ENCODE measurements around the gene WDR72.
"Not testable (repeated sequence)": the region's sequence is repeated elsewhere in the genome, so short reads cannot be mapped to it uniquely, and the experiment has no call there.

WDR72 gene

DNA sequence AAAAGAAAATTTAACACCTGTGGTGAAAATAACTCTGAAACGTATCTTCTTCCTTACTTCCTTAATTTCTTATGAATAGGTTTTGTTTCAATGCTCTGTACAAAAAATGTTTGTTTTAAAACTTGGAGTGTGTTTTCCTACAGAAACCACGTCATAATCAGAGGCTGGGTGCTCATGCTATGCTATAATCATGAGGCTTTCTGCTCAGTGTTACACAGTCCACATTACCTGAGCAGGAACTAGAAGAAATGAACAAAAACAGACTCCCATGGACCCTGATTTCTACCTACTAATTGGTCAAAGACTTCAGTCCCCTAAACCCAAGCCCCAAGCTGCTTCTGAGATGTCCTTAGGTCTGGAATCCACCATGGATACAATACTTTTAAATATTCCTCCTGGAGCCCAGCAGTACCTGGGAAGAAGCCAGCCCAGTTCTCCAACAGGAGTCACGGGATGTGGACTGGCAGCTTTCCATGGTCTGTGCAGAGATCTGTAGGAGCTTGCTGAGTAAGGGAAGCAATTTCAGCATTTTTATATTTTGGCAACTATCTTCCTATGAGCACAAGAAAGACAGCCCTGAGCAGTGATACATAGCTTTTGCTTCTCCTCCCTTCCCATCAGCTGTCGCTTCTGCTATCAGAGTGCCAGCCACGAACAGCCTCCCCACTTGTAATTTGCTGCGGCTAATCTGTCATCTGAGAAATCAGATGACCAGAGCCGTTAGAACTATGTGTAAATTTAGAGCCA is 65.6 kb downstream of the WDR72 start:
- CTCF ChIA-PET: no interaction called here
- DNase-seq (ENCODE audit: extremely low spot score): no peak
- no peak for TF ChIP-seq ELF4 (IDR thresholded peaks at IDR 0.05)
- TF ChIP-seq, protein P1, sequence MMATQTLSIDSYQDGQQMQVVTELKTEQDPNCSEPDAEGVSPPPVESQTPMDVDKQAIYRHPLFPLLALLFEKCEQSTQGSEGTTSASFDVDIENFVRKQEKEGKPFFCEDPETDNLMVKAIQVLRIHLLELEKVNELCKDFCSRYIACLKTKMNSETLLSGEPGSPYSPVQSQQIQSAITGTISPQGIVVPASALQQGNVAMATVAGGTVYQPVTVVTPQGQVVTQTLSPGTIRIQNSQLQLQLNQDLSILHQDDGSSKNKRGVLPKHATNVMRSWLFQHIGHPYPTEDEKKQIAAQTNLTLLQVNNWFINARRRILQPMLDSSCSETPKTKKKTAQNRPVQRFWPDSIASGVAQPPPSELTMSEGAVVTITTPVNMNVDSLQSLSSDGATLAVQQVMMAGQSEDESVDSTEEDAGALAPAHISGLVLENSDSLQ (IDR thresholded peaks at IDR 0.05): no peak
- TF ChIP-seq L3MBTL2 (conservative IDR thresholded peaks at IDR 0.05): no peak
- TF ChIP-seq FOXA1 (IDR thresholded peaks at IDR 0.05): no peak
- no peak for TF ChIP-seq NFRKB (IDR thresholded peaks at IDR 0.05)
- no peak for TF ChIP-seq FOXK2 (IDR thresholded peaks at IDR 0.05)
- no peak for TF ChIP-seq ARNT (IDR thresholded peaks at IDR 0.05)
- TF ChIP-seq HDGF (IDR thresholded peaks at IDR 0.05; ENCODE audit: borderline replicate concordance): no peak
- no peak for TF ChIP-seq FOXM1 (IDR thresholded peaks at IDR 0.05; ENCODE audit: borderline replicate concordance)
- TF ChIP-seq BHLHE40 (IDR thresholded peaks at IDR 0.05; ENCODE audit: borderline replicate concordance): no peak
- TF ChIP-seq LEF1 (IDR thresholded peaks at IDR 0.05; ENCODE audit: borderline replicate concordance): no peak
- TF ChIP-seq ZNF384 (IDR thresholded peaks at IDR 0.05): no peak
- TF ChIP-seq SP1 (IDR thresholded peaks at IDR 0.05): no peak
- no peak for TF ChIP-seq CTBP1 (IDR thresholded peaks at IDR 0.05; ENCODE audit: borderline replicate concordance)
- no peak for TF ChIP-seq TARDBP (IDR thresholded peaks at IDR 0.05)
- no peak for TF ChIP-seq SUZ12 (IDR thresholded peaks at IDR 0.05)
- POLR2A ChIA-PET: no interaction called here

DNA sequence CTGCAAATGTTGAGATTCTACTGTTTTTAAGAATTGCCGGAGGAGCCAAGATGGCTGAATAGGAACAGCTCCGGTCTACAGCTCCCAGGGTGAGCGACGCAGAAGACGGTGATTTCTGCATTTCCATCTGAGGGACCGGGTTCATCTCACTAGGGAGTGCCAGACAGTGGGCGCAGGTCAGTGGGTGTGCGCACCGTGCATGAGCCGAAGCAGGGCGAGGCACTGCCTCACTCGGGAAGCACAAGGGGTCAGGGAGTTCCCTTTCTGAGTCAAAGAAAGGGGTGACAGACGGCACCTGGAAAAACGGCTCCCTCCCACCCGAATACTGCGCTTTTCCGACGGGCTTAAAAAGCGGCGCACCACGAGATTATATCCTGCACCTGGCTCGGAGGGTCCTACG is 75.3 kb downstream of the WDR72 start:
- CTCF ChIA-PET, POLR2A ChIA-PET: not testable (repeated sequence)

DNA sequence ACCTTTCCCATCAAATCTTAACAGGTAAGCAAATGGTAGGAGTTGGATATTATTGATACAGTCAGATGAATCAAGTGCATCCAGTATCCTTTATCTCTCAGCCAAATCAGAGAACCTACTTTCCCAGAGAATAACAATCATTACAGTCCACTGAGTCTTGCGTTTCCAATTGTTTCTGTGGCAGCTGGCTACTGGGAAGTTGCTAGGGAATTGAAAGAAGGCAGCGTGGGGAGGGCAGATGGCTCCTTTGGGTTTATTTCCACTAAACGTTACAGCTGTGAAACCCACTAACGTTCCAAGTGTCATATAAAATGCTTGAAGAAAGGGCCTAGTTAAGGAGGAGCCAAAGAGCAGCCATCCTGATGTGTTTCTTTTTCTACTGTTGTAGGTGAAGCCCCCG is 78.4 kb downstream of the WDR72 start:
- ChIA-PET CTCF (no interaction called here), POLR2A (no interaction called here)
- TF ChIP-seq HDGF (IDR thresholded peaks at IDR 0.05; ENCODE audit: borderline replicate concordance): no peak
- TF ChIP-seq ELF4 (IDR thresholded peaks at IDR 0.05): no peak
- TF ChIP-seq NFRKB (IDR thresholded peaks at IDR 0.05): no peak
- no peak for TF ChIP-seq TARDBP (IDR thresholded peaks at IDR 0.05)
- TF ChIP-seq FOXK2 (IDR thresholded peaks at IDR 0.05): no peak
- TF ChIP-seq ARNT (IDR thresholded peaks at IDR 0.05): no peak
- TF ChIP-seq LEF1 (IDR thresholded peaks at IDR 0.05; ENCODE audit: borderline replicate concordance): no peak
- no peak for TF ChIP-seq FOXM1 (IDR thresholded peaks at IDR 0.05; ENCODE audit: borderline replicate concordance)
- no peak for TF ChIP-seq SUZ12 (IDR thresholded peaks at IDR 0.05)
- TF ChIP-seq ZNF384 (IDR thresholded peaks at IDR 0.05): no peak
- TF ChIP-seq CTBP1 (IDR thresholded peaks at IDR 0.05; ENCODE audit: borderline replicate concordance): no peak
- TF ChIP-seq FOXA1 (IDR thresholded peaks at IDR 0.05): no peak
- TF ChIP-seq, protein P1 (IDR thresholded peaks at IDR 0.05): no peak
- no peak for DNase-seq (ENCODE audit: extremely low spot score)

More for the DNA sequence above, 75.3 kb downstream of the WDR72 start:
- not testable (repeated sequence) for DNase-seq (ENCODE audit: extremely low spot score)

DNA sequence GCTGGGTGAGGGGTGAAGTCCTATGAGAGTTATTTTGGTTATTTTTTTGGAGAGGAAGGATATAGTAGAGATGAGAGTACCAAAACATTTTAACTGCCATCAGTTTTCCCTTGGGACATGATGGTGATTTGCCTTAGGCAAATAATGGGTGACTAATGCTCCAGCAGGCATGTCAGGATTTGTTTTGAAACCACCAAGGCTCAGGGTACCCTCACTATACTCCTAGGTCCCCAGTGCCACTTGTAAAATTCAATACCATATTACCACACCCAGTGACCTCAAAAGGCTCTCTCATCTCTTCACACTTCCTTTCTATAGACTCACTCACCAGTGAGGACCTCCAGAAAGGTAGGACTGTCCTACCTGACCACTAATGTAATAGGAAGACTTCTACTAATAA is 83.6 kb downstream of the WDR72 start:
- TF ChIP-seq, protein P1 (IDR thresholded peaks at IDR 0.05): no peak
- TF ChIP-seq CTBP1 (IDR thresholded peaks at IDR 0.05; ENCODE audit: borderline replicate concordance): no peak
- TF ChIP-seq HDGF (IDR thresholded peaks at IDR 0.05; ENCODE audit: borderline replicate concordance): no peak
- TF ChIP-seq L3MBTL2 (conservative IDR thresholded peaks at IDR 0.05): no peak
- TF ChIP-seq FOXM1 (IDR thresholded peaks at IDR 0.05; ENCODE audit: borderline replicate concordance): no peak
- TF ChIP-seq ARNT (IDR thresholded peaks at IDR 0.05): no peak
- no peak for TF ChIP-seq FOXK2 (IDR thresholded peaks at IDR 0.05)
- TF ChIP-seq ELF4 (IDR thresholded peaks at IDR 0.05): no peak
- no peak for TF ChIP-seq LEF1 (IDR thresholded peaks at IDR 0.05; ENCODE audit: borderline replicate concordance)
- no peak for TF ChIP-seq SP1 (IDR thresholded peaks at IDR 0.05)
- no peak for TF ChIP-seq SUZ12 (IDR thresholded peaks at IDR 0.05)
- ChIA-PET POLR2A (no interaction called here), CTCF (no interaction called here)
- no peak for DNase-seq (ENCODE audit: extremely low spot score)

DNA sequence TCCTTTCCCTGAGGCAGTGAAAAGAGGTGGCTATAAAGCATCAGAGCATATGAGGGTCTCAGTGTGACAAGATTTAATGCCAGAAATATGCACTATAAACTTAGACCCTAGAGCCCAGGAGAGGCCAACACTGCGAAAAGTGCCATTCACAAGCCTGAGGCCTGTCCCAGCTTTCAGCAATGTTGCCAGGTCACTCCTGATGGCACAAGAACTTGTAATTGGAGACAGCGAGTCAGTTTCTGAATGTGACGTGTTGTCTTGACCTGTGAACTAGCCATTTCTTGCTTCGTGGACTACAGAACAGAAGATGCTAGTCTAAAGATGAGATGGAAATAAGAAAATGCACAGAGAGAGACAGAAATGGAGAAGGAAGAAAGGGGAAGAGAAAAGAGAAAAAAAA is 87.9 kb downstream of the WDR72 start:
- DNase-seq (ENCODE audit: extremely low spot score): no peak
- CTCF ChIA-PET: no interaction called here
- no peak for TF ChIP-seq FOXK2 (IDR thresholded peaks at IDR 0.05)
- no peak for TF ChIP-seq ZNF384 (IDR thresholded peaks at IDR 0.05)
- TF ChIP-seq FOXA1 (IDR thresholded peaks at IDR 0.05): no peak
- TF ChIP-seq FOXM1 (IDR thresholded peaks at IDR 0.05; ENCODE audit: borderline replicate concordance): no peak
- no peak for TF ChIP-seq HDGF (IDR thresholded peaks at IDR 0.05; ENCODE audit: borderline replicate concordance)
- no peak for TF ChIP-seq SP1 (IDR thresholded peaks at IDR 0.05)
- TF ChIP-seq ARNT (IDR thresholded peaks at IDR 0.05): no peak
- TF ChIP-seq SUZ12 (IDR thresholded peaks at IDR 0.05): no peak
- TF ChIP-seq LEF1 (IDR thresholded peaks at IDR 0.05; ENCODE audit: borderline replicate concordance): no peak
- no peak for TF ChIP-seq TARDBP (IDR thresholded peaks at IDR 0.05)
- no peak for TF ChIP-seq CTBP1 (IDR thresholded peaks at IDR 0.05; ENCODE audit: borderline replicate concordance)
- TF ChIP-seq BHLHE40 (IDR thresholded peaks at IDR 0.05; ENCODE audit: borderline replicate concordance): no peak
- no peak for TF ChIP-seq ELF4 (IDR thresholded peaks at IDR 0.05)
- no peak for TF ChIP-seq L3MBTL2 (conservative IDR thresholded peaks at IDR 0.05)
- TF ChIP-seq NFRKB (IDR thresholded peaks at IDR 0.05): no peak
- TF ChIP-seq, protein P1 (IDR thresholded peaks at IDR 0.05): no peak
- POLR2A ChIA-PET: no interaction called here
